ENCODE measurements around the gene ABCG4.

DNA sequence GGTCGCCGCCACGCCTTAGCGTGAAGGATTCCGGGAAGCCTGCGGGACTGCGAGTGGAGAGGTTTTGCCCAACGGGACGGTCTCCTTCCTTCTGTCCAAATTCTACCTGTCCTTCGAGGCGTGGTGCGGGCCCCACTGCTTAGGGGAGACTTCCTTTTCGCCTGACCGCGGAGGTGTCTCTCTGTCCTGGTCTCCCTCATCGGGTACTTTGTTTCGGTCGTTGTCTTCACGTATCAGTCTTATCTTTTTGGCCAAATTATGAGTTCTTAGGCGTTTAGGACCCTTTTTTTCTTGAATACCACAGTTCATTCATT lies 27.1 kb upstream of the ABCG4 start:
- TF ChIP-seq, protein P1, sequence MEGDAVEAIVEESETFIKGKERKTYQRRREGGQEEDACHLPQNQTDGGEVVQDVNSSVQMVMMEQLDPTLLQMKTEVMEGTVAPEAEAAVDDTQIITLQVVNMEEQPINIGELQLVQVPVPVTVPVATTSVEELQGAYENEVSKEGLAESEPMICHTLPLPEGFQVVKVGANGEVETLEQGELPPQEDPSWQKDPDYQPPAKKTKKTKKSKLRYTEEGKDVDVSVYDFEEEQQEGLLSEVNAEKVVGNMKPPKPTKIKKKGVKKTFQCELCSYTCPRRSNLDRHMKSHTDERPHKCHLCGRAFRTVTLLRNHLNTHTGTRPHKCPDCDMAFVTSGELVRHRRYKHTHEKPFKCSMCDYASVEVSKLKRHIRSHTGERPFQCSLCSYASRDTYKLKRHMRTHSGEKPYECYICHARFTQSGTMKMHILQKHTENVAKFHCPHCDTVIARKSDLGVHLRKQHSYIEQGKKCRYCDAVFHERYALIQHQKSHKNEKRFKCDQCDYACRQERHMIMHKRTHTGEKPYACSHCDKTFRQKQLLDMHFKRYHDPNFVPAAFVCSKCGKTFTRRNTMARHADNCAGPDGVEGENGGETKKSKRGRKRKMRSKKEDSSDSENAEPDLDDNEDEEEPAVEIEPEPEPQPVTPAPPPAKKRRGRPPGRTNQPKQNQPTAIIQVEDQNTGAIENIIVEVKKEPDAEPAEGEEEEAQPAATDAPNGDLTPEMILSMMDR (IDR thresholded peaks at IDR 0.05), result no peak
- TF ChIP-seq EZH2 (IDR thresholded peaks at IDR 0.05; ENCODE audit: borderline replicate concordance, insufficient read depth, low read depth, low read length, poor library complexity, severe bottlenecking), result no peak
